Spleen (tissue), 11 donors: ENCODE data around the gene FAS. TPM values are rescaled to one million over a fixed set of nuclear protein-coding genes. Genes with fewer than 3 reads are reported as not detected.
A peak's percentile ranks its signal among the peaks of the same experiment; 100 is the strongest.

Source experiments
- DNase-seq: peaks from one replicate; pipeline ENCODE4 v3.0.0-alpha.2; 2020
- H3K27ac ChIP-seq, 8 donors: fragments of 200-600 bp; sonication (generic) in 7 of 8; 1 replicate in 4 of 8; 2 replicates in 4 of 8; pipeline versions ENCODE4 v1.5.0 to v1.8.0; 2016 to 2021; ENCODE audit warnings: inconsistent platforms in 4 of 8, mild to moderate bottlenecking in 4 of 8, moderate library complexity in 1 of 8
- H3K27me3 ChIP-seq, 7 donors: fragments of 200-600 bp; sonication (generic) in 6 of 7; replicated peaks in 1 of 7; 1 replicate in 4 of 7; 2 replicates in 3 of 7; pipeline versions ENCODE4 v1.5.0 to v1.8.0; 2016 to 2021; ENCODE audit warnings: inconsistent platforms in 3 of 7, mild to moderate bottlenecking in 1 of 7
- H3K36me3 ChIP-seq, 6 donors: fragments of 200-600 bp; sonication (generic) in 5 of 6; 1 replicate in 4 of 6; 2 replicates in 2 of 6; pipeline versions ENCODE4 v1.5.0 to v1.8.0; 2016 to 2021; ENCODE audit warnings: inconsistent platforms in 2 of 6
- H3K4me1 ChIP-seq, 6 donors: fragments of 200-600 bp; sonication (generic) in 5 of 6; 1 replicate in 3 of 6; 2 replicates in 3 of 6; pipeline versions ENCODE4 v1.5.0 to v1.8.0; 2016 to 2021; ENCODE audit warnings: inconsistent platforms in 3 of 6
- H3K4me3 ChIP-seq, 8 donors: fragments of 200-600 bp; sonication (generic) in 7 of 8; 1 replicate in 4 of 8; 2 replicates in 4 of 8; pipeline versions ENCODE4 v1.5.0 to v1.8.0; 2016 to 2021; ENCODE audit warnings: inconsistent platforms in 4 of 8, mild to moderate bottlenecking in 4 of 8, moderate library complexity in 2 of 8
- H3K9me3 ChIP-seq, 8 donors: fragments of 200-600 bp; sonication (generic) in 7 of 8; 1 replicate in 4 of 8; 2 replicates in 4 of 8; pipeline versions ENCODE4 v1.5.0 to v1.8.0; 2016 to 2021; ENCODE audit warnings: inconsistent platforms in 4 of 8
- POLR2A ChIP-seq, 3 donors: fragments of 450-650 bp; IDR thresholded peaks; one replicate each; pipeline ENCODE4 v1.5.1; 2017; ENCODE audit warnings: antibody characterized with exemption in 3 of 3, mild to moderate bottlenecking in 1 of 3
- POLR2AphosphoS5 ChIP-seq, 3 donors: sonication (generic); formaldehyde crosslinking; IDR thresholded peaks; one replicate each; pipeline ENCODE4 v1.5.1; 2017; ENCODE audit warnings: antibody characterized with exemption in 3 of 3
- WGBS, 5 donors: extraction: QIAGEN DNeasy Blood & Tissue Kit in 3 of 5; methylation state at CpG; one replicate each; pipeline versions ENCODE4 v1.1.5 to v1.1.7; 2013 to 2018; 5-methylcytosine and 5-hydroxymethylcytosine counted together
- intact Hi-C: fragments of 100-400 bp; cut with DNase I; formaldehyde crosslinking; loops from one replicate; pipeline ENCODE4 v1.15.0; 2023; ENCODE audit warnings: low total_unique reads
- microRNA-seq, 3 donors: library from miRNA; unstranded; fragments of <30 nt; microRNA quantifications; one replicate each; pipeline versions ENCODE4 to v1.1.0, GENCODE V29; 2019 to 2020
- polyA plus RNA-seq, 3 donors: library from polyadenylated mRNA; stranded (reverse); fragments of 200-250 nt; gene quantifications; one replicate each; pipeline ENCODE4 v1.2.1, GENCODE V29; 2013
- small RNA-seq, 4 donors: library from RNA; depleted of rRNA; stranded (forward); fragments of <200 nt; gene quantifications; one replicate each; pipeline ENCODE3, GENCODE V24; 2016
- total RNA-seq, 7 donors: library from RNA; depleted of rRNA in 3 of 7; stranded (reverse); fragments of >200 nt in 3 of 7; fragmentation: NEBNext Ultra II Directional in 4 of 7; extraction: Animal tissue kit (Norgen Biotek cat#: 25700) in 4 of 7; gene quantifications; one replicate each; pipeline versions ENCODE4 v1.1.0 to v1.2.1, GENCODE V29; 2016 to 2021
- TF ChIP-seq, protein P1 (sequence below), 11 experiments: fragments of 200-600 bp in 7 of 11; fragments of 450-650 bp in 4 of 11; sonication (generic) in 4 of 11; IDR thresholded peaks in 8 of 11; conservative IDR thresholded peaks in 3 of 11; 1 replicate in 7 of 11; 2 replicates in 4 of 11; pipeline versions ENCODE4 v1.4.0 to v1.8.0; 2016 to 2021; ENCODE audit warnings: antibody characterized with exemption in 11 of 11, inconsistent platforms in 4 of 11, mild to moderate bottlenecking in 1 of 11
- donor health status: healthy with polysubstance abuse.
- donor health status: DM: no; HTN: no; CAD: no; lungs with moderate emphysema.
- donor health status: DM: no; HTN: no; CAD: no.
- donor health status: Bipolar disorder and iron deficiency.
- donor health status: healthy.
- donor health status: DM: no; HTN: no; CAD: no.
- donor health status: DM: yes; HTN: yes; CAD: no.

Gene FAS
- total and polyA plus RNA-seq, 10 donors, result 7.6 to 50.6 (median 30.6) TPM

DNA sequence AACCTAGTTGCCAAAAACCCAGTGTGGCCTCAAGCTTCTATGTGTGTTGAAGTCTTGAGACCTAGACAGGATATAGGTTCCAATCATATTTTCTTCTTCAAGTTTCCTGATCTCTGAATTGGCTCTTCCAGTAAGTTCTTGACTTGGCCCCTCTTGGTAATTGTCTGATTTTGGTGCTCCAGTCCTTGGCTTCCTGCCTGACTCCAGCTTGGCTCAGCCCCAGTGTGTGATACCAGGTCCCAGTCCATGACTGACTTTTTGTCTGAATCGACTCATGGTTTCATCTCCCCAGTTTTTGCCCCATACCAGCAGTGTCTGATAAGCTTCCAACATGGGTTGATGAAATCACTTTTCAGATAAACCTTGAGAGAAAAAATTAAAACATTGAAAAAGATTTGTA is 72.3 kb downstream of the FAS start:
- H3K27me3 ChIP-seq, result no peaks in the 10 kb centered on the region
- no peak for DNase-seq
- intact Hi-C loops, result no loop called here
- H3K4me1 ChIP-seq, result no peaks in the 10 kb centered on the region
- H3K4me3 ChIP-seq, result no peak overlapping the region
- no peaks in the 10 kb centered on the region for H3K36me3 ChIP-seq
- H3K27ac ChIP-seq, result peak overlapping the region in 3 of 8 donors; percentile 23 to 36 (median 32)
- TF ChIP-seq POLR2A (IDR thresholded peaks at IDR 0.05) (no peak), POLR2AphosphoS5 (IDR thresholded peaks at IDR 0.05) (no peak)
- TF ChIP-seq, protein P1, sequence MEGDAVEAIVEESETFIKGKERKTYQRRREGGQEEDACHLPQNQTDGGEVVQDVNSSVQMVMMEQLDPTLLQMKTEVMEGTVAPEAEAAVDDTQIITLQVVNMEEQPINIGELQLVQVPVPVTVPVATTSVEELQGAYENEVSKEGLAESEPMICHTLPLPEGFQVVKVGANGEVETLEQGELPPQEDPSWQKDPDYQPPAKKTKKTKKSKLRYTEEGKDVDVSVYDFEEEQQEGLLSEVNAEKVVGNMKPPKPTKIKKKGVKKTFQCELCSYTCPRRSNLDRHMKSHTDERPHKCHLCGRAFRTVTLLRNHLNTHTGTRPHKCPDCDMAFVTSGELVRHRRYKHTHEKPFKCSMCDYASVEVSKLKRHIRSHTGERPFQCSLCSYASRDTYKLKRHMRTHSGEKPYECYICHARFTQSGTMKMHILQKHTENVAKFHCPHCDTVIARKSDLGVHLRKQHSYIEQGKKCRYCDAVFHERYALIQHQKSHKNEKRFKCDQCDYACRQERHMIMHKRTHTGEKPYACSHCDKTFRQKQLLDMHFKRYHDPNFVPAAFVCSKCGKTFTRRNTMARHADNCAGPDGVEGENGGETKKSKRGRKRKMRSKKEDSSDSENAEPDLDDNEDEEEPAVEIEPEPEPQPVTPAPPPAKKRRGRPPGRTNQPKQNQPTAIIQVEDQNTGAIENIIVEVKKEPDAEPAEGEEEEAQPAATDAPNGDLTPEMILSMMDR (IDR thresholded peaks at IDR 0.05 in 8 of 11, conservative IDR thresholded peaks at IDR 0.05 in 3 of 11), result no peak
- H3K9me3 ChIP-seq, result no peaks in the 10 kb centered on the region
- WGBS, 5 donors, result 73 to 82% (median 76%) methylated on average over 1 of the region's 1 CpG

DNA sequence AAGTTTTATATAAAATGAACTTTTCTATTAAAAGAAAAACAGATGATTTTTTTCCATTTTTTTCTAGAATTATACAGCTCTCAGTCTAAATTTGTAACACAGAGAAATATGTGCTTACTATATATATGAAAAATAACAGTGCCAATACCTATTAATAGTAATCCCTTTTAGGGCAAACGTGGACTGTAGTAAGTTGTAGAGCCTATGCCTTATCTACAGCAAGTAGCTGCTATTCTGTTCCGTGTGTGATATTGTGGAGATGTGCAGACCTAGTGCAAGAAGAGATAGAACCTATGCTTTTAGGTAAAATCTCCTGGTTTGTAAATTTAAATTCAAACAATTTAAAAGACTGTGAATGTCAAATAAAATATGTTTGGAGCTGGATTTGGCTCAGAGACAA is 72.9 kb downstream of the FAS start:
- TF ChIP-seq POLR2AphosphoS5 (IDR thresholded peaks at IDR 0.05), result no peak
- no peak for TF ChIP-seq POLR2A (IDR thresholded peaks at IDR 0.05)
- TF ChIP-seq, protein P1 (IDR thresholded peaks at IDR 0.05 in 8 of 11, conservative IDR thresholded peaks at IDR 0.05 in 3 of 11), result no peak

DNA sequence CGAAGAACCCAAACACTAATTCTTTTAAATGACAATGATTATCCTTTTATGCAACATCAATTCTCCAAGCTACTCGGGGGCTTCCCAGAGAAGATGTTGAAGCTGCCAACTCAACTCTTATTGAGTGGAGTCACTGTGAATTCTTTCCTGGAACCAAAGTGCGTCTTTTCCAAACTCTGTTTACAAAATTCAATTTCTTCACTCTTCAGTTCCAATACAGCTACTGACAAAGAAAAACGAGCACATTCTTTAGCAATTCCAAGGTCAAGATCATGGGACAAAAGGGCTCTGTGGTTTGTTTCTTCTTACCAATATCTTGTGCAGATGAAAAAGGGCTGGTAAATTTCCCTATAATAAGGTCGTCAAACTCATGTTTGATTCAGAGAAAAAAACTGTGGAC is 74.2 kb downstream of the FAS start:
- no peak for DNase-seq
- Histone ChIP-seq H3K36me3 (no peaks in the 10 kb centered on the region), H3K27ac (peak overlapping the region in 4 of 8 donors; percentile 32 to 49 (median 37)), H3K4me3 (no peak overlapping the region), H3K27me3 (no peaks in the 10 kb centered on the region), H3K9me3 (no peaks in the 10 kb centered on the region), H3K4me1 (no peaks in the 10 kb centered on the region)
- intact Hi-C loops, result no loop called here
- WGBS, 5 donors, result 62 to 77% (median 74%) methylated on average over 5 of the region's 5 CpGs
- TF ChIP-seq, protein P1 (IDR thresholded peaks at IDR 0.05 in 8 of 11, conservative IDR thresholded peaks at IDR 0.05 in 3 of 11), result no peak
- no peak for TF ChIP-seq POLR2A (IDR thresholded peaks at IDR 0.05)
- TF ChIP-seq POLR2AphosphoS5 (IDR thresholded peaks at IDR 0.05), result peak in 1 of 3 donors; percentile 22

More for the DNA sequence above, 72.9 kb downstream of the FAS start:
- H3K4me3 ChIP-seq, result no peak overlapping the region
- WGBS, 5 donors, result 67 to 85% (median 74%) methylated on average over 2 of the region's 2 CpGs
- intact Hi-C loops, result no loop called here
- no peaks in the 10 kb centered on the region for H3K9me3 ChIP-seq
- H3K27me3 ChIP-seq, result no peaks in the 10 kb centered on the region
- no peak for DNase-seq
- H3K27ac ChIP-seq, result peak overlapping the region in 6 of 8 donors; percentile 12 to 36 (median 28)
- H3K36me3 ChIP-seq, result no peaks in the 10 kb centered on the region
- H3K4me1 ChIP-seq, result no peaks in the 10 kb centered on the region

Small RNA genes lying within 50 kb of the gene (microRNA-seq; reads per million reads assigned to microRNA genes)
- 0 reads per million in 3 donors for gene MIR4679-1
- 0 reads per million in 3 donors for gene MIR4679-2

Small RNA genes lying within 50 kb of the gene (small RNA-seq; reads per million reads assigned to genes)
- gene MIR4679-2 (0 reads per million in 4 donors), gene RF02116 (0 reads per million in 4 donors)

Other genes with a start within 250 kb of the FAS start
- gene LIPN, start 230.8 kb upstream of the FAS start, total RNA-seq, result 1 to 10 TPM in 4 of 7 donors, under 1 TPM in 1, not detected in 2; 0.92 to 7.1 (median 2.5) TPM
- under 1 TPM; 0.07 to 0.16 (median 0.08) TPM for gene LIPN, start 230.8 kb upstream of the FAS start, polyA plus RNA-seq
- not detected for gene LIPM, start 188.1 kb upstream of the FAS start, total RNA-seq
- not detected for gene LIPM, start 188.1 kb upstream of the FAS start, polyA plus RNA-seq
- gene ANKRD22, start 139.0 kb upstream of the FAS start, total RNA-seq, result 10 to 100 TPM in 1 of 7 donors, 1 to 10 TPM in 6; 4.8 to 11.5 (median 7.7) TPM
- 1 to 10 TPM; 2.2 to 7.5 (median 2.6) TPM for gene ANKRD22, start 139.0 kb upstream of the FAS start, polyA plus RNA-seq
- gene STAMBPL1, start 110.6 kb upstream of the FAS start, total RNA-seq, result 10 to 100 TPM; 19.1 to 49.4 (median 27.9) TPM
- 10 to 100 TPM in 2 of 3 donors, 1 to 10 TPM in 1; 6.2 to 13.6 (median 10.7) TPM for gene STAMBPL1, start 110.6 kb upstream of the FAS start, polyA plus RNA-seq
- 1,000 to 10,000 TPM in 1 of 7 donors, 100 to 1,000 TPM in 6; 128 to 1,421 (median 242) TPM for gene ACTA2, start 38.0 kb upstream of the FAS start, total RNA-seq
- 100 to 1,000 TPM; 104 to 324 (median 224) TPM for gene ACTA2, start 38.0 kb upstream of the FAS start, polyA plus RNA-seq
- 1 to 10 TPM in 5 of 7 donors, under 1 TPM in 2; 0.72 to 8.8 (median 1.8) TPM for gene CH25H, start 216.5 kb downstream of the FAS start, total RNA-seq
- gene CH25H, start 216.5 kb downstream of the FAS start, polyA plus RNA-seq, result 1 to 10 TPM; 1.4 to 3.6 (median 2.3) TPM